ENCODE measurements around the gene MAP1LC3B2. TPM values are rescaled to one million over a fixed set of nuclear protein-coding genes. Genes with fewer than 3 reads are reported as not detected.
"Not testable (repeated sequence)": the region's sequence is repeated elsewhere in the genome, so short reads cannot be mapped to it uniquely, and the experiment has no call there.

MAP1LC3B2 gene
- total RNA-seq, 2 experiments from 2014 or later = not detected

DNA sequence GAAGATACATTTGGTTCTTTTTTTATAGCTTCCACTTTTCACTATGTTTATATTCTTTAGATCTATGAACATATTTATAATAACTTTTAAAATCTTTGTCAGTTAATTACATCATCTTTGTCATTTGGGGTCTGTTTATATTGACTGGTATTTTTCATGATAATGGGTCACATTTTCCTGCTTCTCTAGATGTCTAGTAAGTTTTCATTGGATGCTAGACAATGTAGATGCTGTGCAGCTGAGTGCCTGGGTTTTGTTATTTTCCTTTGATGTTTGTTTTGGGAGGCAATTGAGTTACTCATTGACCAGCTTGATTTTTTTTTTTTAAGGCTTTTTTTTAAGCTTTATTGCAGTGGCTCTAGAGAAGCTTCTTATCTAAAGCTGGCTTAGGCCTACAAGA lies 4.9 kb downstream of the MAP1LC3B2 start:
- peaks cover 20% of the 10 kb centered on the region; the same call in 1 of the 2 replicates for H3K9me3 ChIP-seq (ENCODE audit: low read length)
- H3K27ac ChIP-seq (ENCODE audit: low read depth, low read length, poor library complexity, severe bottlenecking) = no peak overlapping the region
- no TSS peak for BruUV-seq (replicated peaks)
- H4K20me1 ChIP-seq (ENCODE audit: insufficient read depth, low read length) = no peaks in the 10 kb centered on the region
- ChIA-PET CTCF (ENCODE audit: unreplicated experiment) (no interaction called here), POLR2A (interaction anchor here (0.6 kb wide), 1 partner anchor 28 kb away, joined by 3 read pairs; no protein-coding TSS in a partner anchor)
- no peaks in the 10 kb centered on the region for H3K9me2 ChIP-seq (ENCODE audit: insufficient read depth, low read length)
- no peak overlapping the region for H3K4me2 ChIP-seq (ENCODE audit: low read length)
- H3K4me1 ChIP-seq (ENCODE audit: insufficient read depth, low read length, poor library complexity, severe bottlenecking) = peaks cover 20% of the 10 kb centered on the region
- no peaks in the 10 kb centered on the region for H3K36me3 ChIP-seq (ENCODE audit: insufficient read depth, low read length)
- no peak overlapping the region for H3K4me3 ChIP-seq (ENCODE audit: low read depth, low read length, poor library complexity, severe bottlenecking)
- intact Hi-C loops (cut with micrococcal nuclease; ENCODE audit: unreplicated experiment) = no loop called here
- no peak for TF ChIP-seq EZH2phosphoT487 (IDR thresholded peaks at IDR 0.05; ENCODE audit: borderline replicate concordance, low read depth, low read length)
- no peak for DNase-seq (ENCODE audit: low spot score)
- no peaks in the 10 kb centered on the region for H3K79me2 ChIP-seq (ENCODE audit: insufficient read depth, low read depth, low read length)
- H2AFZ ChIP-seq (ENCODE audit: low read length) = no peak overlapping the region

GRCh38 chr12:116565221-116565620 lies 6.0 kb downstream of the MAP1LC3B2 start:
- H3K36me3 ChIP-seq (ENCODE audit: insufficient read depth, low read length); H2AFZ ChIP-seq (ENCODE audit: low read length); H3K9me2 ChIP-seq (ENCODE audit: insufficient read depth, low read length); intact Hi-C loops (cut with micrococcal nuclease; ENCODE audit: unreplicated experiment); BruUV-seq (replicated peaks); H3K4me3 ChIP-seq (ENCODE audit: low read depth, low read length, poor library complexity, severe bottlenecking); H3K4me2 ChIP-seq (ENCODE audit: low read length); DNase-seq (ENCODE audit: low spot score); POLR2A ChIA-PET; H3K79me2 ChIP-seq (ENCODE audit: insufficient read depth, low read depth, low read length); H4K20me1 ChIP-seq (ENCODE audit: insufficient read depth, low read length); CTCF ChIA-PET (ENCODE audit: unreplicated experiment); H3K27ac ChIP-seq (ENCODE audit: low read depth, low read length, poor library complexity, severe bottlenecking): not testable (repeated sequence)
- peaks cover 20% of the 10 kb centered on the region; the same call in 1 of the 2 replicates for H3K9me3 ChIP-seq (ENCODE audit: low read length)
- H3K4me1 ChIP-seq (ENCODE audit: insufficient read depth, low read length, poor library complexity, severe bottlenecking) = peaks cover 13% of the 10 kb centered on the region

DNA sequence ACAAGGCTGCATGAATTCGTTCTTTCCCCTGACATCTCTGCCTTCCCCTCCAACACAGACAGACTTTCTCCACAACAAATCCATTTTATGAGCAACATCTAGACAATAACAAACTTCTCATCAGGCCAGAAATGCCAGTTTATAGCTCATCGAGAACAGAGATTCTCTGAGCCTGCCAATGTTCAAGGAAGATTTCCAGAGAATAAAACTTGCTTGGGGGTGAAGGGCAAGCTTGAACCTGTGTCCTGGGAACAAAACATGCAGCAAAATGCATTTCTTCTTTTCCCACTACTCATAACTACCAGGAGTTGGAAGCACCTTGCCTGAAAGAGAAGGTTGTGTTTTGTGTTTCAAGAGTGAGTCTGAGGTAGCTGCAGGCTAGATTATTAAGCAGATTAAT lies 6.8 kb downstream of the MAP1LC3B2 start:
- intact Hi-C loops (cut with micrococcal nuclease; ENCODE audit: unreplicated experiment) = no loop called here
- BruUV-seq (replicated peaks) = no TSS peak
- no peak for DNase-seq (ENCODE audit: low spot score)
- Histone ChIP-seq H3K27ac (ENCODE audit: low read depth, low read length, poor library complexity, severe bottlenecking) (no peak overlapping the region), H3K4me2 (ENCODE audit: low read length) (no peak overlapping the region), H3K4me1 (ENCODE audit: insufficient read depth, low read length, poor library complexity, severe bottlenecking) (peaks cover 5% of the 10 kb centered on the region), H4K20me1 (ENCODE audit: insufficient read depth, low read length) (no peaks in the 10 kb centered on the region), H3K79me2 (ENCODE audit: insufficient read depth, low read depth, low read length) (no peaks in the 10 kb centered on the region), H3K4me3 (ENCODE audit: low read depth, low read length, poor library complexity, severe bottlenecking) (no peak overlapping the region), H3K36me3 (ENCODE audit: insufficient read depth, low read length) (no peaks in the 10 kb centered on the region), H3K9me3 (ENCODE audit: low read length) (peaks cover 20% of the 10 kb centered on the region; the same call in 1 of the 2 replicates), H3K9me2 (ENCODE audit: insufficient read depth, low read length) (no peaks in the 10 kb centered on the region), H2AFZ (ENCODE audit: low read length) (no peak overlapping the region)
- TF ChIP-seq EZH2phosphoT487 (IDR thresholded peaks at IDR 0.05; ENCODE audit: borderline replicate concordance, low read depth, low read length) = no peak
- TF ChIP-seq, protein P1, sequence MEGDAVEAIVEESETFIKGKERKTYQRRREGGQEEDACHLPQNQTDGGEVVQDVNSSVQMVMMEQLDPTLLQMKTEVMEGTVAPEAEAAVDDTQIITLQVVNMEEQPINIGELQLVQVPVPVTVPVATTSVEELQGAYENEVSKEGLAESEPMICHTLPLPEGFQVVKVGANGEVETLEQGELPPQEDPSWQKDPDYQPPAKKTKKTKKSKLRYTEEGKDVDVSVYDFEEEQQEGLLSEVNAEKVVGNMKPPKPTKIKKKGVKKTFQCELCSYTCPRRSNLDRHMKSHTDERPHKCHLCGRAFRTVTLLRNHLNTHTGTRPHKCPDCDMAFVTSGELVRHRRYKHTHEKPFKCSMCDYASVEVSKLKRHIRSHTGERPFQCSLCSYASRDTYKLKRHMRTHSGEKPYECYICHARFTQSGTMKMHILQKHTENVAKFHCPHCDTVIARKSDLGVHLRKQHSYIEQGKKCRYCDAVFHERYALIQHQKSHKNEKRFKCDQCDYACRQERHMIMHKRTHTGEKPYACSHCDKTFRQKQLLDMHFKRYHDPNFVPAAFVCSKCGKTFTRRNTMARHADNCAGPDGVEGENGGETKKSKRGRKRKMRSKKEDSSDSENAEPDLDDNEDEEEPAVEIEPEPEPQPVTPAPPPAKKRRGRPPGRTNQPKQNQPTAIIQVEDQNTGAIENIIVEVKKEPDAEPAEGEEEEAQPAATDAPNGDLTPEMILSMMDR (conservative IDR thresholded peaks at IDR 0.05; ENCODE audit: low read length) = no peak
- CTCF ChIA-PET (ENCODE audit: unreplicated experiment) = no interaction called here
- POLR2A ChIA-PET = interaction anchor here (0.7 kb wide), 1 partner anchor 15 kb away, joined by 3 read pairs; no protein-coding TSS in a partner anchor

GRCh38 chr12:116568203-116568602 lies 9.0 kb downstream of the MAP1LC3B2 start:
- no TSS peak for BruUV-seq (replicated peaks)
- CTCF ChIA-PET (ENCODE audit: unreplicated experiment) = no interaction called here
- no peak for DNase-seq (ENCODE audit: low spot score)
- Histone ChIP-seq H3K9me2 (ENCODE audit: insufficient read depth, low read length) (no peaks in the 10 kb centered on the region), H2AFZ (ENCODE audit: low read length) (no peak overlapping the region), H3K36me3 (ENCODE audit: insufficient read depth, low read length) (no peaks in the 10 kb centered on the region), H4K20me1 (ENCODE audit: insufficient read depth, low read length) (no peaks in the 10 kb centered on the region), H3K4me1 (ENCODE audit: insufficient read depth, low read length, poor library complexity, severe bottlenecking) (no peaks in the 10 kb centered on the region), H3K27ac (ENCODE audit: low read depth, low read length, poor library complexity, severe bottlenecking) (no peak overlapping the region), H3K4me3 (ENCODE audit: low read depth, low read length, poor library complexity, severe bottlenecking) (no peak overlapping the region), H3K79me2 (ENCODE audit: insufficient read depth, low read depth, low read length) (no peaks in the 10 kb centered on the region), H3K9me3 (ENCODE audit: low read length) (peaks cover 16% of the 10 kb centered on the region; the same call in 1 of the 2 replicates), H3K4me2 (ENCODE audit: low read length) (no peak overlapping the region)
- POLR2A ChIA-PET = no interaction called here
- TF ChIP-seq, protein P1 (conservative IDR thresholded peaks at IDR 0.05; ENCODE audit: low read length) = no peak
- TF ChIP-seq EZH2phosphoT487 (IDR thresholded peaks at IDR 0.05; ENCODE audit: borderline replicate concordance, low read depth, low read length) = no peak
- intact Hi-C loops (cut with micrococcal nuclease; ENCODE audit: unreplicated experiment) = no loop called here
